Activated naive CD8-positive, alpha-beta T cell treated with anti-CD3 and anti-CD28 coated beads for 36 hours (primary cell): ENCODE results near the gene CNBP. TPM values are rescaled to one million over a fixed set of nuclear protein-coding genes. Genes with fewer than 3 reads are reported as not detected.

Experiments
- DNase-seq: peaks from one replicate; pipeline ENCODE4 v3.0.0; 2021
- H3K27ac Mint-ChIP-seq: one replicate; pipeline ENCODE4 v1.8.0; 2022; ENCODE audit warnings: mild to moderate bottlenecking, moderate library complexity, mixed read lengths
- H3K27me3 Mint-ChIP-seq: one replicate; pipeline ENCODE4 v1.8.0; 2022; ENCODE audit warnings: mild to moderate bottlenecking, mixed read lengths
- H3K36me3 Mint-ChIP-seq: one replicate; pipeline ENCODE4 v1.8.0; 2021; ENCODE audit warnings: mild to moderate bottlenecking, mixed read lengths
- H3K4me1 Mint-ChIP-seq: one replicate; pipeline ENCODE4 v1.8.0; 2021; ENCODE audit warnings: mixed read lengths
- H3K4me3 Mint-ChIP-seq: one replicate; pipeline ENCODE4 v1.8.0; 2022; ENCODE audit warnings: mild to moderate bottlenecking, moderate library complexity, mixed read lengths
- H3K9me3 Mint-ChIP-seq: one replicate; pipeline ENCODE4 v1.8.0; 2022; ENCODE audit warnings: mixed read lengths
- total RNA-seq, 2 experiments: library from RNA; stranded (reverse); gene quantifications; one replicate each; pipeline ENCODE4 v1.2.3, GENCODE V29; 2021

The CNBP gene
- total RNA-seq, 2 experiments from 2014 or later = 483 to 487 TPM

DNA sequence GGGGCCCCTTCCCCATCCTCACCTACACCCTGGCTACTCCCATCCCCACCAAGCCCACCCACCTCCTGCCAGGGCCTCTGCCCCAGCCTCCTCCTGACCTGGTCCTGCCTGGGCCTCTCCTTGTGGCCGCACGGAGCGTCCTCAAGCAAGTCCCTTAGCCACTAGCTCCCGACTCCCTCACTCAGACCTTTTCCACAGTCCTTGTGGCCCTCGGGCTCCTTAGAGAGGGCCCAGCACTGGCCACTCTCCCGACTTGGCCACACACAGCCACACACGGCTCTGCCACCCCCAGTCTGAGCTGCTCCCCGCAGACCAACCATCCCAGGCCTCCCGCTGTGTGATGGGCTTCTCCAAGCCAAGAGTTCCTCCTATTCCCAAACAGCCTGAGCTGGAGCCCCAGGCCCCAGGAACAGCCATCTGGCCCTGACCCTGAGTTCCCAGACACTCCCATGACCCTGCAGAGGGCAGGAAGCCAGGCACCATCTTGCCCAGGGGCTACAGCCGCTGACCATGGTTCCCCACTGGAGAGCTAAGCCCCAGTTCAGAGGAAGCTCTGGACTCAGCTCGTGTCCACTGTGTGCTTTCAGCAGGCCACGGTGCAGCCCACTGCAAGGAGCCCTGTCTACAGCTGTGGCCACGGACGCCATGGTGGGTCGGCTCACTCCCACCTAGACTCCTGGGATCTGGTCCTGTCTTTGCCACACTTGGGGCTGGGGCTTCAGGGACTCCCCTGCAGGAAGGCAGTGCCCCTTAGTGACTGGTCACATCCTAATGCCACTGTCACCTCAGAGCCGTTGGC is 55.1 kb downstream of the CNBP start:
- DNase-seq = no peak
- Mint-ChIP-seq H3K4me1 (peaks cover 11% of the 10 kb centered on the region), H3K36me3 (peaks cover 9% of the 10 kb centered on the region), H3K27me3 (no peaks in the 10 kb centered on the region), H3K27ac (no peak overlapping the region), H3K9me3 (no peaks in the 10 kb centered on the region), H3K4me3 (no peak overlapping the region)

DNA sequence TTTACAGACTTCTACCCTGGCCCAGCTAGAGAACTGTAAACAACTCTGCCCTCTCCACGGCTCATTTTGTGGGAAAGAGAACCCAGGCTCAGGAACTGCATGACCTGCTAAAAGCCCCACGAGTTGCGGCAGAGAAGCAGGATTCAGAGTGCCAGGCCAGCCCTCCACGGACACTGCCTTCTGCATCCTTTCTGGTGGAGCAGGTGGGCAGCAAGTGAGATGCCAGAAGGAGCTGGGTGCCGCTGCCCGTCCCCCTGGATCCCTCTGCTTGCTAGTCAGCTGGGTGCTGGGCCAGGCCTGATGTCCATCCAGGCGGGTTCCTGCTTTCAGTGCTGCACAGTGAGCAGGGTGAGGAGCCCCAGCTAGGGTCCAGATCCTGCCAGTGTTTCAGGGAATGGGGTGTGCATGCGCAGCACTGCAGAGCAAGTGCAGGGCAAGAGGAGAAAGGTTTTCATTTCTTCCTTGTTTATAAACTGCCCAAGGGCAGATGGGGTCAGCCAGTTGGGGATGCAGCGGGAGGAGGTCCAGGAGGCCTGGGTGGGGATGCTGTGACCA is 56.9 kb downstream of the CNBP start:
- peaks cover 19% of the 10 kb centered on the region for H3K4me1 Mint-ChIP-seq
- DNase-seq = no peak
- H3K9me3 Mint-ChIP-seq = no peaks in the 10 kb centered on the region
- no peak overlapping the region for H3K4me3 Mint-ChIP-seq
- H3K27ac Mint-ChIP-seq = peak overlapping the region; percentile 43
- H3K36me3 Mint-ChIP-seq = peaks cover 11% of the 10 kb centered on the region
- peaks cover 2% of the 10 kb centered on the region for H3K27me3 Mint-ChIP-seq

DNA sequence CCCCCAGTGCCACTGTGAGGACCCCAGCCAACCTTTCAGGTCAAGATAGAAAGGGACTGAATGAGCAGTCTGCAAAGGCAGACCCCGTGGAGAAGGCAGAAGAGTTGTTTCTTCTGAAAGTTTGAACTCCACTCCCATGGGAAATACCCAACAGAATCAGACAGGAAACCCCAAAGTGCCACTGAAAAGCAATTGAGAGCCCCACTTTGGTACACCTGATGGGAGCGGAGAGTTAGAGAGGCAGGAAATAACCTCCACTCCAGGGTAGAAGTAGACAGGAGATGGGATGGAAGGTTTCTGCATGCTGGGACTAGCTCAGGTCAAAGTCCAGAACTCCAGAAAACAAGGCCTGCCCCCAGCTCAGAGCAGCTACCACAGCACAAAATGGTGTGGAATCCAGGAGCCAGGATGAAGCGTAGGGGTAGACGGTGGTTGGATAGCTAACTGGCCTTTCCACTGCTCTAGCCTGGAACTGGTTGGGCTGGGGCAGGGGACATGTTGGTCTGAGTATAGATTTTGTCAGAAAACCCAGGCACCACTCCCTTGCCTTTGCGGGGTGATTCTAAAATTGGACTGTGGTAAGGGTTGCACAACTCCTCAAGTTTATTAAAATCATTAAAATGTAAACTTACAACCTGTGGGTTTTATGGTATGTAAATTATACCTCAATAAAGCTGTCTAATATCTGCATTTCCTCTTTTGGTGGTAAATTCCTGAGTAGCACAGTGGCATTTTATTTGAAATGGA is 60.2 kb downstream of the CNBP start:
- Mint-ChIP-seq H3K4me3 (no peak overlapping the region), H3K4me1 (peaks cover 17% of the 10 kb centered on the region), H3K36me3 (peaks cover 29% of the 10 kb centered on the region), H3K9me3 (no peaks in the 10 kb centered on the region), H3K27ac (peak overlapping the region; percentile 65), H3K27me3 (peaks cover 3% of the 10 kb centered on the region)
- no peak for DNase-seq

DNA sequence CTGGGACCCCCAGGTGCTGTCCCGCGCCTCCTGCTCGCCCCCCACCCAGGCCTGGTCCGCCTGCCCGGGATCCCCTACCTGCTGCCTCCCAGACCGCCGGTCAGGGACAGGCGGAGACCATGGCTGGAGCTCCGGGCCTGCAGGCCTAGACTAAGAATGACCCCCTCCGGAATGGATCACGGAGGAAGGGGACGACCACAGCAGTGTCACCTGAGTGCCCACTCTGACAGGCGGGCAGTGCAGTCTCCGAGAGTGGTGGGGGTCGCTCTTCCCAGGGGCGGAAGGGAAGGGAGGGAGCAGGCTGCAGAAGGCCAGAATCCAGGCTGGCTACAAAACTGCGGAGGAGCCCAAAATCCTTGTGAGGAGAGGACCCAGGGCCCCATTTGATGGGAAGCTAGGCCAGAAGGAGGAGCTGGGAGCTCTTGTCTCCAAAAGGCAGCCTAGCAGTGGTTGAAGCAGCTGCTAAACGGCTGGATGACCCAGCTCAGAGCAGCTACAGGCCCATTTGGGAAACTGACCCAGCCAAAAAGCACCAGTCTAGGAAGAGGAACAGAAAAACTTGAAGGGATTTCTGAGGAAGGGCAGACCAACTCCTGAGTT is 61.2 kb downstream of the CNBP start:
- Mint-ChIP-seq H3K4me3 (peak overlapping the region; percentile 52), H3K9me3 (no peaks in the 10 kb centered on the region), H3K36me3 (peaks cover 37% of the 10 kb centered on the region), H3K4me1 (peaks cover 25% of the 10 kb centered on the region), H3K27ac (peak overlapping the region; percentile 65), H3K27me3 (peaks cover 3% of the 10 kb centered on the region)
- DNase-seq = no peak

DNA sequence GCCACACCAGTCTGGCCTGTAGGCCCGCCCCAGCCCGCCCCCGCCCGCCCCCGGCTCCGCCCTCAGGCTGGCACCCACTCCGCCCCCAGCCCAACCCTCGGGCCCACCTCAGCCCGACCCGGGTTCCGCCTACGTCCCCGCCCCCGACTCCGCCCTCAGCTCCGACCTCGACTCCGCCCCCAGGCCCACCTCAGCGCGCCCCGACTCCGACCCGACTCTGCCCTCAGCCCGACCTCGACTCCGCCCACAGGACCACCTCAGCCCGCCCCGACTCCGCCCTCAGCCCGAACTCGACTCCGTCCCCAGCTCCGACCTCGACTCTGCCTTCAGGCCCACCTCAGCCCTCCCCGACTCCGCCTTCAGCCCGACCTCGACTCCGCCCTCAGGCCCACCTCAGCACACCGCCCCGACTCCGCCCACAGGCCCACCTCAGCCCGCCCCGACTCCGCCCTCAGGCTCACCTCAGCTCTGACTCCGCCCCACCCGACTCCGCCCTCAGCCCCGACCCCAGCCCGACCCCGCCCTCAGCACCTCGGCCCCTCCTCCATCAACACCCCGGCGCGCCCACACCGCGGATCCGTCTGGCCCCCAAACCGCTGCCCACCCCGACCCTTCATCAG is 61.8 kb downstream of the CNBP start, which contains the start of gene RAB43:
Gene RAB43 (minus strand): TSS at position 13 of the 620 bp plus-strand sequence. CDS start 315 bp downstream, outside the sequence.
- Mint-ChIP-seq H3K27ac (peak within 1 kb of the TSS; percentile 99), H3K4me1 (peaks cover 31% of the 10 kb centered on the region), H3K4me3 (peak within 1 kb of the TSS; percentile 95), H3K36me3 (peaks cover 42% of the 10 kb centered on the region), H3K9me3 (no peaks in the 10 kb centered on the region), H3K27me3 (peaks cover 3% of the 10 kb centered on the region)
- DNase-seq = peak; percentile 90

DNA sequence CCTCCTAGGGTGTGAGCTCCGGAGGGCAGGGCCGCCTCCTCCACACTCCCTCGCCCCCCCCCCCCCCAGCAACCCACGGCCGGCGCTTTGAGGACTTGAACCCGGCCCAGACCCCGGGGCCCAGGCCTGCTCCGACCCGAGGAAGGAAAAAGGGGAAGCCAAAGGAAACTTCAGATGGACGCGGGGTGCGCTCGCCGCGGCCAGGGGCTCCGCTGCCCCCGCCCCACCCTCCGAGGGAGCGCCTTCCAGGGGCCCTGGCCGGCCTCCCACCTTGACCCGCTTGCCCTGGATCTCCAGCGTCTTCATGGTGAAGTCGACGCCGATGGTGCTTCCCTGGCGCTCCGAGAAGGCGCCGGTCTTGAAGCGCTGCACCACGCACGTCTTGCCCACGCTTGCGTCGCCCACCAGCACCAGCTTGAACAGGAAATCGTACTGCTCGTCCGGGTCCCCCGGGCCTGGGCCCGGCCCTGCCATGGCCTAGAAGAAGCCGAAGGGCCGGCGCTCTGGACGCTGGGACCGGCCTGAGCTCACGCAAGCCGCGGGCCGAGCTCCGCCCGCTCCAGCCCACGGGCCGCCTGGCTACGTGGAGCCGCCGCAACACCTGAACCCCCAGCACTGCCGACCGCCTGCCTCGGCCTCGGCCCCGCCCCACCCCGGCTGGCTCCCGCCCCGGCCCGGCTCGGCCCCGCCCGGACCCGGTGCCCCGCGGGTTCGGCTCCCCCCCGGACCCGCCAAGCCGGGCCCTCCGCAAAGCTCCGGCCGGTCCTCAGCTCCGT is 62.5 kb downstream of the CNBP start:
- H3K4me3 Mint-ChIP-seq = peak overlapping the region; percentile 95
- peaks cover 3% of the 10 kb centered on the region for H3K27me3 Mint-ChIP-seq
- peak overlapping the region; percentile 99 for H3K27ac Mint-ChIP-seq
- no peaks in the 10 kb centered on the region for H3K9me3 Mint-ChIP-seq
- peaks cover 47% of the 10 kb centered on the region for H3K36me3 Mint-ChIP-seq
- DNase-seq = no peak
- peaks cover 37% of the 10 kb centered on the region for H3K4me1 Mint-ChIP-seq

DNA sequence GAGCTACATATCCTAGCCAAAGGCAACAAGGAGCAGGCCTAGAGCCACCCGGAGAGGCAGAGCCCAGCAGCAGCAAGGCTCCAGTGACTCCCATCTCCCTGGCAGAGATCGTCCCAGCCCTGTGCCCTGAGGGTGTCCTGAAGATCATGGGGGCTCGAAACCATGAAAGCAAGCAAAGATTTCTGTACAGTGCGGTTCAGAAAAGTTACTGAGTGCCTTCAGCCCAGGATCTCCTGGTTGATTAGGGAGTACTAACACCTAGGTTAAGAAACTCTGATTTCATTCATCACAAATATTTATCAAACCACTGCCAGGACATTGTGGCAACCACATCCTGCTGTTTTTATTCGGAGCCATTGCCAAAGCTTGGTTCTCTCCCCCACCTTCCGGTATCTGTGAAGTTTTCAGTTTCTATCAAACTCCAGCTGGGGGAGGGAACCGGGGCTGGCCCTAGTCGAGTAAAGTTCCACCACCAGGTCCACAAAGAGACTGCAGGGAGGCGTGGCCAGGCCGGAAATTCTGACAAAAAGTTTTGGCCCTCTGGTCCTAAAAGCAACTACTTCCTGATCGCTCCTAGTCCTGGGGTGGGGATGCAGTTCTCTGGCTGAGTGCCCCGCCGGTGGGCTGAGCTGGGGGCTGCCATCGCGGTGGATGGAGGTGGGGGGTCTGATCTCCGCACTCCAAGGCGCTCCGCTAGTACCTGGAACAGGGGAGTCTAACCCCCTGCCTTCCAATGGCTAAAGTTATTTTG is 63.3 kb downstream of the CNBP start:
- Mint-ChIP-seq H3K9me3 (no peaks in the 10 kb centered on the region), H3K4me3 (peak overlapping the region; percentile 95), H3K27me3 (peaks cover 3% of the 10 kb centered on the region), H3K27ac (peak overlapping the region; percentile 99), H3K4me1 (peaks cover 42% of the 10 kb centered on the region), H3K36me3 (peaks cover 47% of the 10 kb centered on the region)
- peak; percentile 93 for DNase-seq

DNA sequence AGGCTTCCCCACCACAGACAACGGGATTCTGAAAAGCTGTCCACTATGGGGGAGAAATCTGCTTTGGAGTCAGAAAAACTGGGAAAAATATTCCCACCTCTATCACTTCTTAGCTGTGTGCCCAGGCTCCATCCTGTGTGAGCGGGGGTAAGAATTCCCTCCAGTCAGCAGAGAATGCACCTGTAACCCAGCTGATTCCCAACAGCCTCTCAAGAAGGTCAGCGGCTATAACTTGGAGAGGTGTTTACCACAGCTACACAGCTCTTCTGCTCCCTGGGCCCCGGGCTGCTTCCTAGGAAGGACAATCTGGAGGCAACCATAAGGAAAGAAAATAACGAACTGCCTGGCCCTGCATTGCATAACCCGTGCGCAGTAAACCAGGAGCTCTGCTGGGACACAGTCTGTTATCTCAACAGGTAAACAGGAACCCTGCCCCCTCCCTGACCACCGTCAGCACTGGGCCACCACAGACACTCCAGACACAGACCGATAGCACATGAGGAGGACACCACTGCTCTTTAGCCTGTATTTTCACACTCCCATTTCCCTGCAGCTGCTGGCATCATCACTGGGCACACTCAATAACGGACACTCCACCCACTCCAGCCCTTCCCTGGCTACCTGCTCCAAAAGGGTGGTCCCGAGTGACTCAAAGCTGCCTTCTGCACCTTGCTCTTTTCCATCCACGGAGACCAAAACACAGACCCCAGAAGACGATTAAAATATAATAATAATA is 64.2 kb downstream of the CNBP start:
- H3K4me3 Mint-ChIP-seq = peak overlapping the region; percentile 95
- no peaks in the 10 kb centered on the region for H3K9me3 Mint-ChIP-seq
- peaks cover 53% of the 10 kb centered on the region for H3K36me3 Mint-ChIP-seq
- peaks cover 3% of the 10 kb centered on the region for H3K27me3 Mint-ChIP-seq
- peaks cover 49% of the 10 kb centered on the region for H3K4me1 Mint-ChIP-seq
- peak overlapping the region; percentile 99 for H3K27ac Mint-ChIP-seq
- DNase-seq = peak; percentile 23

DNA sequence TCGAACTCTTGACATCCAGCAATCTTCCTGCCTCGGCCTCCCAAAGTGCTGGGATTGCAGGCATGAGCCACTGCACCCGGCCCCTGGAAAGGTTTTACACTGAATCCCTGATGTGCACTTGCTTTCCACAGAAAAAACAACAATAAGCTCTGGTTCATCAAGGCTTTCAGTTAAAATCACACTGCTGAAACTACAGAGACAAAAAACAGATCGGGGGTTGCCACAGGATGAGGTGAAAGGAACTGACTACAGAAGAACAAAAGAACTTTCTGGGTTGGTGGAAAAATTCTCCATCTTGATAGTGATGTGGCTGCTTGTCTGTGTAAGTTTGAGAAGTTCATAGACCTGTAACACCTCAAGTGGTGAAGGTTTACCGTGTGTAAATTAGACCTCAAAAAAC is 65.0 kb downstream of the CNBP start:
- Mint-ChIP-seq H3K36me3 (peaks cover 58% of the 10 kb centered on the region), H3K27ac (peak overlapping the region; percentile 99), H3K27me3 (peaks cover 3% of the 10 kb centered on the region), H3K4me3 (peak overlapping the region; percentile 95), H3K9me3 (no peaks in the 10 kb centered on the region), H3K4me1 (peaks cover 57% of the 10 kb centered on the region)
- DNase-seq = peak; percentile 39

Other genes with a start within 250 kb of the CNBP start
- gene CFAP92, start 189.8 kb downstream of the CNBP start, total RNA-seq = under 1 TPM; 0.40 to 0.56 TPM
- under 1 TPM; 0.18 to 0.45 TPM for gene EFCC1, start 182.6 kb downstream of the CNBP start, total RNA-seq
- gene GP9, start 123.1 kb downstream of the CNBP start, total RNA-seq = not detected
- gene RAB43, start 62.1 kb downstream of the CNBP start, total RNA-seq = 10 to 100 TPM; 36.9 to 38.8 TPM
- 10 to 100 TPM; 77.7 to 80.1 TPM for gene ISY1, start 22.8 kb downstream of the CNBP start, total RNA-seq
- gene COPG1, start 65.7 kb upstream of the CNBP start, total RNA-seq = 100 to 1,000 TPM; 128 to 132 TPM
- 10 to 100 TPM; 83.6 to 83.7 TPM for gene HMCES, start 95.0 kb upstream of the CNBP start, total RNA-seq
- gene EFCAB12, start 244.7 kb upstream of the CNBP start, total RNA-seq = under 1 TPM; 0.24 to 0.39 TPM